DND-41 (cell line): ENCODE data around the gene ZC3H15.

Experiments
- ATAC-seq: fragments of 200-7000 bp; cut with Tn5 transposase; 3 replicates; pipeline ENCODE4 v1.9.1; 2021; ENCODE audit warnings: low read depth; ENCODE audit not compliant: insufficient read depth
- DNase-seq: peaks from one replicate; pipeline ENCODE4 v3.0.0-alpha.2; 2020
- H2AFZ ChIP-seq: 2 replicates; pipeline ENCODE4 v1.6.0; 2012; ENCODE audit warnings: low read depth, low read length
- H3K27ac ChIP-seq: 2 replicates; pipeline ENCODE4 v1.5.1; 2012; ENCODE audit warnings: low read length, inconsistent platforms
- H3K27me3 ChIP-seq: fragments of 200-600 bp; sonication (generic); 2 replicates; pipeline ENCODE4 v1.6.0; 2012; ENCODE audit warnings: low read length, mild to moderate bottlenecking, inconsistent platforms; ENCODE audit not compliant: insufficient read depth, poor library complexity
- H3K36me3 ChIP-seq: 2 replicates; pipeline ENCODE4 v1.5.1; 2012; ENCODE audit warnings: low read length, inconsistent platforms; ENCODE audit not compliant: insufficient read depth
- H3K4me1 ChIP-seq: 2 replicates; pipeline ENCODE4 v1.5.1; 2012; ENCODE audit warnings: mild to moderate bottlenecking, low read length; ENCODE audit not compliant: insufficient read depth
- H3K4me2 ChIP-seq: 2 replicates; pipeline ENCODE4 v1.6.0; 2012; ENCODE audit warnings: mild to moderate bottlenecking, moderate library complexity, low read length, inconsistent platforms; ENCODE audit not compliant: insufficient read depth
- H3K4me3 ChIP-seq, 2 experiments: fragments of 200-600 bp in 1 of 2; shearing (Covaris generic) in 1 of 2; 2 replicates each; pipeline ENCODE4 v1.5.1; 2012 to 2016; ENCODE audit warnings: inconsistent platforms in 2 of 2, low read length in 2 of 2, mild to moderate bottlenecking in 2 of 2, low read depth in 1 of 2, moderate library complexity in 1 of 2
- H3K79me2 ChIP-seq: 2 replicates; pipeline ENCODE4 v1.6.0; 2012; ENCODE audit warnings: low read length, inconsistent platforms; ENCODE audit not compliant: insufficient read depth
- H3K9ac ChIP-seq: 2 replicates; pipeline ENCODE4 v1.6.0; 2012; ENCODE audit warnings: low read depth, mild to moderate bottlenecking, inconsistent platforms, low read length, moderate library complexity
- H3K9me3 ChIP-seq: 2 replicates; pipeline ENCODE4 v1.5.1; 2012; ENCODE audit warnings: low read length, moderate library complexity, mild to moderate bottlenecking, inconsistent platforms; ENCODE audit not compliant: insufficient read depth, severe bottlenecking
- H4K20me1 ChIP-seq: 2 replicates; pipeline ENCODE4 v1.6.0; 2012; ENCODE audit warnings: low read length; ENCODE audit not compliant: insufficient read depth
- CTCF ChIP-seq: IDR thresholded peaks from 2 replicates; pipeline ENCODE4 v1.5.1; 2012; ENCODE audit warnings: borderline replicate concordance, low read length, moderate library complexity, mild to moderate bottlenecking; ENCODE audit not compliant: poor library complexity, severe bottlenecking; ENCODE audit errors: extremely low read depth
- EZH2 ChIP-seq: IDR thresholded peaks from 3 replicates; pipeline ENCODE4 v1.6.1; 2012; ENCODE audit warnings: borderline replicate concordance, low read depth, mild to moderate bottlenecking, moderate library complexity, low read length, inconsistent platforms; ENCODE audit not compliant: severe bottlenecking

ZC3H15 gene

GRCh38 chr2:186558512-186559276, 72.6 kb downstream of the ZC3H15 start:
- H3K4me2 ChIP-seq, result no peak overlapping the region
- ATAC-seq, result no peak
- DNase-seq, result no peak
- no peak overlapping the region for H3K27ac ChIP-seq
- no peak overlapping the region for H2AFZ ChIP-seq
- H4K20me1 ChIP-seq, result no peaks in the 10 kb centered on the region
- H3K9ac ChIP-seq, result no peak overlapping the region
- no peaks in the 10 kb centered on the region for H3K36me3 ChIP-seq
- no peaks in the 10 kb centered on the region for H3K9me3 ChIP-seq
- no peak for TF ChIP-seq CTCF
- TF ChIP-seq EZH2, result no peak
- no peaks in the 10 kb centered on the region for H3K27me3 ChIP-seq
- no peaks in the 10 kb centered on the region for H3K79me2 ChIP-seq
- no peak overlapping the region for H3K4me3 ChIP-seq
- H3K4me1 ChIP-seq, result no peaks in the 10 kb centered on the region
